ENCODE data around the gene POLA2.

Gene POLA2

GRCh38 chr11:65311170-65311678 is 49.5 kb downstream of the POLA2 start:
- H3K36me3 ChIP-seq (ENCODE audit: control insufficient read depth, insufficient read depth, low read length) = no peaks in the 10 kb centered on the region
- H3K4me3 ChIP-seq (replicated peaks; ENCODE audit: low read depth, low read length) = no peak overlapping the region
- no peak for TF ChIP-seq CTCF (IDR thresholded peaks at IDR 0.05; ENCODE audit: insufficient read depth, low read length, poor library complexity, severe bottlenecking)
- no peaks in the 10 kb centered on the region for H3K27me3 ChIP-seq (replicated peaks; ENCODE audit: control insufficient read depth, insufficient read depth, low read length)
- no peak for DNase-seq (ENCODE audit: extremely low read depth, insufficient read length)

GRCh38 chr11:65314501-65315203 is 52.9 kb downstream of the POLA2 start, which contains the start of gene CDC42EP2:
TSS of gene CDC42EP2 (plus strand) at chr11:65314866. CDS start at chr11:65320899, 6,033 bp downstream.
- TF ChIP-seq CTCF (IDR thresholded peaks at IDR 0.05; ENCODE audit: insufficient read depth, low read length, poor library complexity, severe bottlenecking) = peak; percentile 1
- Histone ChIP-seq H3K4me3 (replicated peaks; ENCODE audit: low read depth, low read length) (peak within 1 kb of the TSS; percentile 83), H3K36me3 (ENCODE audit: control insufficient read depth, insufficient read depth, low read length) (no peaks in the 10 kb centered on the region), H3K27me3 (replicated peaks; ENCODE audit: control insufficient read depth, insufficient read depth, low read length) (no peaks in the 10 kb centered on the region)
- DNase-seq (ENCODE audit: extremely low read depth, insufficient read length) = peak; percentile 80

- peak overlapping the region; percentile 83 for H3K4me3 ChIP-seq (replicated peaks; ENCODE audit: low read depth, low read length)
- H3K27me3 ChIP-seq (replicated peaks; ENCODE audit: control insufficient read depth, insufficient read depth, low read length) = no peaks in the 10 kb centered on the region
- DNase-seq (ENCODE audit: extremely low read depth, insufficient read length) = peak; percentile 81
- TF ChIP-seq CTCF (IDR thresholded peaks at IDR 0.05; ENCODE audit: insufficient read depth, low read length, poor library complexity, severe bottlenecking) = peak; percentile 99
- H3K36me3 ChIP-seq (ENCODE audit: control insufficient read depth, insufficient read depth, low read length) = no peaks in the 10 kb centered on the region
These were observed 53.6 kb downstream of the POLA2 start for GRCh38 chr11:65315204-65315865.

- Histone ChIP-seq H3K27me3 (replicated peaks; ENCODE audit: control insufficient read depth, insufficient read depth, low read length) (no peaks in the 10 kb centered on the region), H3K36me3 (ENCODE audit: control insufficient read depth, insufficient read depth, low read length) (no peaks in the 10 kb centered on the region), H3K4me3 (replicated peaks; ENCODE audit: low read depth, low read length) (peak overlapping the region; percentile 83)
- no peak for DNase-seq (ENCODE audit: extremely low read depth, insufficient read length)
- TF ChIP-seq CTCF (IDR thresholded peaks at IDR 0.05; ENCODE audit: insufficient read depth, low read length, poor library complexity, severe bottlenecking) = no peak
These were observed 54.1 kb downstream of the POLA2 start for GRCh38 chr11:65315866-65316226.

- H3K4me3 ChIP-seq (replicated peaks; ENCODE audit: low read depth, low read length) = no peak overlapping the region
- no peaks in the 10 kb centered on the region for H3K36me3 ChIP-seq (ENCODE audit: control insufficient read depth, insufficient read depth, low read length)
- H3K27me3 ChIP-seq (replicated peaks; ENCODE audit: control insufficient read depth, insufficient read depth, low read length) = no peaks in the 10 kb centered on the region
- TF ChIP-seq CTCF (IDR thresholded peaks at IDR 0.05; ENCODE audit: insufficient read depth, low read length, poor library complexity, severe bottlenecking) = no peak
- no peak for DNase-seq (ENCODE audit: extremely low read depth, insufficient read length)
These were observed 54.7 kb downstream of the POLA2 start for GRCh38 chr11:65316227-65317024.

All from GM06990 (cell line).